SU-DHL-6 (cell line): Measurements from ENCODE around the gene KLF3.
"Not testable (repeated sequence)": the region's sequence is repeated elsewhere in the genome, so short reads cannot be mapped to it uniquely, and the experiment has no call there.

ENCODE experiments used
- H2AFZ ChIP-seq: fragments of 200-600 bp; sonication (generic); 2 replicates; pipeline ENCODE4 v1.6.1; 2014; ENCODE audit warnings: low read depth, mild to moderate bottlenecking, moderate library complexity, mixed read lengths, antibody characterized with exemption, low read length; ENCODE audit not compliant: severe bottlenecking
- H3F3A ChIP-seq: fragments of 200-600 bp; shearing (Covaris generic); 2 replicates; pipeline ENCODE4 v1.6.0; 2016; ENCODE audit warnings: antibody characterized with exemption, mild to moderate bottlenecking; ENCODE audit not compliant: insufficient read depth
- H3K27ac ChIP-seq: fragments of 200-600 bp; sonication (generic); 2 replicates; pipeline ENCODE4 v1.5.1; 2016; ENCODE audit warnings: low read depth, mild to moderate bottlenecking, low read length, moderate library complexity, mixed read lengths
- H3K27me3 ChIP-seq: fragments of 200-600 bp; sonication (generic), shearing (Covaris generic); 2 replicates; pipeline ENCODE4 v1.6.0; 2014; ENCODE audit warnings: mild to moderate bottlenecking, low read length
- H3K36me3 ChIP-seq: fragments of 200-600 bp; sonication (generic); 2 replicates; pipeline ENCODE4 v1.6.1; 2014; ENCODE audit warnings: mild to moderate bottlenecking, low read length, mixed read lengths
- H3K4me2 ChIP-seq: fragments of 300-600, 200-600 bp; shearing (Covaris generic), sonication (generic); 2 replicates; pipeline ENCODE4 v1.6.0; 2014; ENCODE audit warnings: low read length, low read depth, mild to moderate bottlenecking; ENCODE audit not compliant: poor library complexity, severe bottlenecking
- H3K4me3 ChIP-seq: fragments of 200-600 bp; sonication (generic); 2 replicates; pipeline ENCODE4 v1.5.1; 2014; ENCODE audit warnings: antibody characterized with exemption, low read length, mild to moderate bottlenecking, mixed read lengths; ENCODE audit not compliant: insufficient read depth, poor library complexity, severe bottlenecking
- H3K79me2 ChIP-seq: fragments of 200-600 bp; sonication (generic); 2 replicates; pipeline ENCODE4 v1.6.1; 2014; ENCODE audit warnings: mild to moderate bottlenecking, low read length, moderate library complexity; ENCODE audit not compliant: insufficient read depth
- H3K9ac ChIP-seq: fragments of 200-600 bp; sonication (generic); 2 replicates; pipeline ENCODE4 v1.7.0; 2014; ENCODE audit warnings: mild to moderate bottlenecking, low read length
- H3K9me2 ChIP-seq: fragments of 200-600 bp; sonication (generic); replicated peaks from 2 replicates; pipeline ENCODE4 v1.6.1; 2014; ENCODE audit warnings: low read length; ENCODE audit not compliant: insufficient read depth
- H3K9me3 ChIP-seq: fragments of 200-600 bp; sonication (generic); 2 replicates; pipeline ENCODE4 v1.6.1; 2014; ENCODE audit warnings: low read length, mixed read lengths; ENCODE audit not compliant: insufficient read depth
- H4K20me1 ChIP-seq: fragments of 200-600 bp; sonication (generic); 2 replicates; pipeline ENCODE4 v1.6.1; 2014; ENCODE audit warnings: low read depth, mild to moderate bottlenecking, antibody characterized with exemption, low read length, moderate library complexity, mixed read lengths
- EZH2phosphoT487 ChIP-seq: fragments of 200-600 bp; sonication (generic), shearing (Covaris generic); conservative IDR thresholded peaks from 2 replicates; pipeline ENCODE4 v1.6.1; 2018; ENCODE audit warnings: mild to moderate bottlenecking, antibody characterized with exemption, low read length, moderate library complexity, mixed read lengths
- TF ChIP-seq, protein P1 (sequence below): fragments of 200-600 bp; sonication (generic); IDR thresholded peaks from one replicate; pipeline ENCODE4 v1.5.1; 2017; ENCODE audit warnings: antibody characterized with exemption, mild to moderate bottlenecking, low read length, moderate library complexity; ENCODE audit not compliant: insufficient read depth, poor library complexity, severe bottlenecking

The KLF3 gene

DNA sequence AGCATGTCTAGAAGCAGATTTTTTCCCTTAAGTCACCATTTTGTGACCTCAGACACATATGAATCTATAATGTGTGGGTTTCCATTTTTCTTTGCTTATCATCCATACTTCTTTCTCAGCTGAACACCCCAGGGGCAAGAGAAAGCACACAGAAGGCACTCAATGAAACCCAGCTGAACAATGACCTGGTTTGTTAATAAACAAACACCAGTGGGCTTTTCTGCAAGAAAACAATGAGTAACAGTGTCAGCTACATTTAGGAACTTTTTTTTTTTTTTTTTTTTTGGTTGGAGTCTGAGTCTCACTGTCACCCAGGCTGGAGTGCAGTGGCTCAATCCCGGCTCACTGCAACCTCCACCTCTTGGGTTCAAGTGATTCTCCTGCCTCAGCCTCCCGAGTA is 40.7 kb upstream of the KLF3 start:
- Histone ChIP-seq H4K20me1 (no peaks in the 10 kb centered on the region), H3F3A (no peaks in the 10 kb centered on the region), H3K27ac (no peak overlapping the region), H3K79me2 (no peaks in the 10 kb centered on the region), H3K9me3 (no peaks in the 10 kb centered on the region), H3K27me3 (no peaks in the 10 kb centered on the region), H3K4me3 (no peak overlapping the region), H3K36me3 (no peaks in the 10 kb centered on the region), H2AFZ (no peak overlapping the region), H3K4me2 (no peak overlapping the region), H3K9me2 (no peaks in the 10 kb centered on the region), H3K9ac (no peak overlapping the region)
- TF ChIP-seq, protein P1, sequence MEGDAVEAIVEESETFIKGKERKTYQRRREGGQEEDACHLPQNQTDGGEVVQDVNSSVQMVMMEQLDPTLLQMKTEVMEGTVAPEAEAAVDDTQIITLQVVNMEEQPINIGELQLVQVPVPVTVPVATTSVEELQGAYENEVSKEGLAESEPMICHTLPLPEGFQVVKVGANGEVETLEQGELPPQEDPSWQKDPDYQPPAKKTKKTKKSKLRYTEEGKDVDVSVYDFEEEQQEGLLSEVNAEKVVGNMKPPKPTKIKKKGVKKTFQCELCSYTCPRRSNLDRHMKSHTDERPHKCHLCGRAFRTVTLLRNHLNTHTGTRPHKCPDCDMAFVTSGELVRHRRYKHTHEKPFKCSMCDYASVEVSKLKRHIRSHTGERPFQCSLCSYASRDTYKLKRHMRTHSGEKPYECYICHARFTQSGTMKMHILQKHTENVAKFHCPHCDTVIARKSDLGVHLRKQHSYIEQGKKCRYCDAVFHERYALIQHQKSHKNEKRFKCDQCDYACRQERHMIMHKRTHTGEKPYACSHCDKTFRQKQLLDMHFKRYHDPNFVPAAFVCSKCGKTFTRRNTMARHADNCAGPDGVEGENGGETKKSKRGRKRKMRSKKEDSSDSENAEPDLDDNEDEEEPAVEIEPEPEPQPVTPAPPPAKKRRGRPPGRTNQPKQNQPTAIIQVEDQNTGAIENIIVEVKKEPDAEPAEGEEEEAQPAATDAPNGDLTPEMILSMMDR, result no peak
- TF ChIP-seq EZH2phosphoT487, result no peak

DNA sequence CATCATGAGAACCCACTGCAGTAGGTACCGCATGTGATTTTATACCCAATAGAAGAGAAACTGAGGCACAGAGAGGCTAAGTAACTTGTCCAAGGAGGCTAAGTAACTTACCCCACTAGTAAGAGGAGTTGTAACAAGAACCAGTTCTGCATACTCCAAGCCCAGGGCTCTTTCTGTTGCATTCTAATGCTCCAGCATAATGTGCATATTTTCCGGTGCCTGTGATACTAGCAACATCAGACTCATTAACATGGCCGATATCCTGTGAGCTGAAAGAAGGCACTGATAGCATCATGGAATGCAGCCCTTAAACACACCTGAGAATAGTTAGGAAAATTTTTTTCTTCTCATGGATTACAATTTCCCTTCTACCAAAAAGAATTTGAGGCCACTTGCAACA is 39.7 kb upstream of the KLF3 start:
- Histone ChIP-seq H3K9ac (no peak overlapping the region), H3K27me3 (no peaks in the 10 kb centered on the region), H3K27ac (no peak overlapping the region), H3K79me2 (no peaks in the 10 kb centered on the region), H3K4me3 (no peak overlapping the region), H2AFZ (no peak overlapping the region), H3K36me3 (no peaks in the 10 kb centered on the region), H3F3A (no peaks in the 10 kb centered on the region), H4K20me1 (no peaks in the 10 kb centered on the region), H3K4me2 (no peak overlapping the region), H3K9me2 (no peaks in the 10 kb centered on the region), H3K9me3 (no peaks in the 10 kb centered on the region)
- TF ChIP-seq, protein P1, result no peak
- TF ChIP-seq EZH2phosphoT487, result no peak

DNA sequence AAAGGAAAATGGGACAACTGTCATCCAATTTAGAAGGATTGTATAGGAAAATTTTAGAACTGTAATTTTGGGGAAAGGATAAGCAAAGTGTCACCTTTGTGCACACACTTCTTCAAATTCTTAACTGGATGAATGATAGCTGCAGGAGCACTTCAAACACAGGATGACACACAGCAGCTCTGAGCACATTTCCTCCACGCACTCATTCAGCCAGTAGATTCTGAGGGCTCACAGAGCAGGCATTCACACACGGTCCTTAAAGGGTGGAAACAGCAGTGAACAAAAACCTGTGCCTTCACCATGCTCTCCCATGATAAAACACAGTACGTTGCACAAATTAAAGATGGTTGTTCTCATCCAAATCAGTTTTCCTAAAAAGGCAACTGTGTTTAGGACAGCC is 38.5 kb upstream of the KLF3 start:
- no peak overlapping the region for H3K4me3 ChIP-seq
- H4K20me1 ChIP-seq, result no peaks in the 10 kb centered on the region
- TF ChIP-seq EZH2phosphoT487, result no peak
- no peaks in the 10 kb centered on the region for H3K9me2 ChIP-seq
- H3K27ac ChIP-seq, result no peak overlapping the region
- no peaks in the 10 kb centered on the region for H3K36me3 ChIP-seq
- no peaks in the 10 kb centered on the region for H3F3A ChIP-seq
- no peaks in the 10 kb centered on the region for H3K79me2 ChIP-seq
- no peaks in the 10 kb centered on the region for H3K27me3 ChIP-seq
- H3K4me2 ChIP-seq, result no peak overlapping the region
- no peak overlapping the region for H3K9ac ChIP-seq
- no peaks in the 10 kb centered on the region for H3K9me3 ChIP-seq
- H2AFZ ChIP-seq, result no peak overlapping the region

DNA sequence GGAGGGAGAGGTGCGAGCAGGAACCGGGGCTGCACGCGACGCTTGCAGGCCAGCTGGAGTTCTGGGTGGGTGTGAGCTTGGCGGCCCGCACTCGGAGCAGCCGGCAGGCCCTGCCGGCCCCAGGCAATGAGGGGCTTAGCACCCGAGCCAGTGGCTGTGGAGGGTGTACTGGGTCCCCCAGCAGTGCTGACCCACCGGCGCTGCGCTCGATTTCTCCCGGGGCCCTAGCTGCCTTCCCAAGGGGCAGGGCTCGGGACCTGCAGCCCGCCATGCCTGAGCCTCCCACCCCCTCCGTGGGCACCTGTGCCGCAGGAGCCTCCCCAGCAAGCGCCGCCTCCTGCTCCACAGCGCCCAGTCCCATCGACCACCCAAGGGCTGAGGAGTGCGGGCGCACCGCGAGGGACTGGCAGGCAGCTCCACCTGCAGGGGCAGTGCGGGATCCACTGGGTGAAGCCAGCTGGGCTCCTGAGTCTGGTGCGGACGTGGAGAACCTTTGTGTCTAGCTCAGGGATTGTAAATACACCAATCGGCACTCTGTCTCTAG is 37.0 kb upstream of the KLF3 start:
- not testable (repeated sequence) for H4K20me1 ChIP-seq, H3K4me3 ChIP-seq, H3K36me3 ChIP-seq, H3F3A ChIP-seq, H2AFZ ChIP-seq, H3K27me3 ChIP-seq, H3K9me3 ChIP-seq, H3K27ac ChIP-seq, H3K9ac ChIP-seq, H3K9me2 ChIP-seq, H3K4me2 ChIP-seq, H3K79me2 ChIP-seq
